ENCODE measurements around the gene RMND5B.

RMND5B gene

DNA sequence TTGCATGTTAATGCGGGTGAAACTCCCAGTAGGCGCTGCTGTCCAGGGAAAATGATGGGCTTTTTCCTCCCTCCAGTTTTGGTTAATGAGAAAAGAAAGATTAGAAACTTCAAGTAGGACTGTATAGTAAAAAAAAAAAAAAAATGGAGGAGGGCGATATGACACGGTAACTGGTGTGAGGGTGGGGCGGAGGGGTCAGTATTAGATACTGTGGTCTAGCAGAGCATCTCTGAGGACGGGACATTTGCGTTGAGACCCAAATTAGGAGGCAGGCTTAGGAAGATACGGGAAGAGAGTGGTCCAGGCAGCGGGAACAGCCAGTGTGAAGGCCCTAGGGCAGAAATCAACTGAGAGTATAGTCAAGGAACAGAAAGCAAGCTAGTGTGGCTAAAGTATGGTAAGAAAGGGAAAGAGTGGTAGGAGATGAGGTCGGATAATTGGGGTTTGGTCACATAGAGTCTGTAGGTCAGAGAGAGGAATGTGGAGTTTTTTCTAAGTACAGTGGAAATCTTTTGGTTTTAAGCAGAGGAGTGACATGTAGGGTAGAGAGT lies 707 bp downstream of the RMND5B start:
- DNase-seq, result no peak

DNA sequence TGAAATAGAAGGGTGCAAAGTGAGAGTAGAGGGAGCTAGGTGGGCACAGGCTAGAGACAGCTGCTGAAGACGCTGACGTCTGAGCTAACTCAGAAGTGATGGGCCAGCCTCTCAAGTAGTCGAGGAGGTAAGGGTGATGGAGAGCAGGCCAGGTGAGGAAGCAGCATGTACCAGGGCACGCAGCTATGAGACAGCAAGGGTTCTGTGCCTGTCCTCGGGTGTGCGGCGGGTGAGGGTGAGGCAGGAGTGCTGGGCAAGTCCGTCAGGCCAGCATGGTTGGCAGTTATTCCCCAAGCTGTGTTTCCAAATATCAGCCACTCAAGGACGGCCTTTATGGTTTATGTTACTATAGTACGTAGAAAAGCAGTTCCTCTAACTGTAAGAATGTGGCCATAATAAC lies 6.2 kb downstream of the RMND5B start:
- no peak for DNase-seq

DNA sequence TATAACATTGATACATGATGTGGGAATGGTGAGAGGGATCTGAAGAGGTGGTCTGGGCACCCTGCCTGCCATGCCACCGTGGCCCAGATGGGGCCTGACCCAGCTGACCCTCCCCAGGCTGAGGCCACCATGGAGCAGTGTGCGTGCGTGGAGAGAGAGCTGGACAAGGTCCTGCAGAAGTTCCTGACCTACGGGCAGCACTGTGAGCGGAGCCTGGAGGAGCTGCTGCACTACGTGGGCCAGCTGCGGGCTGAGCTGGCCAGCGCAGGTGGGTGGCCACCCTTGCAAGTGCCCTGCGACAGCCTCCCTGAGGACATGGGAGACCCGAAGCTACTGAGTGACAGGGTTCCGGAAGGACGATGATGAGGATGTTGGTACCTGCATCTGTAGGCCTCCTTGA lies 7.2 kb downstream of the RMND5B start:
- DNase-seq, result no peak

DNA sequence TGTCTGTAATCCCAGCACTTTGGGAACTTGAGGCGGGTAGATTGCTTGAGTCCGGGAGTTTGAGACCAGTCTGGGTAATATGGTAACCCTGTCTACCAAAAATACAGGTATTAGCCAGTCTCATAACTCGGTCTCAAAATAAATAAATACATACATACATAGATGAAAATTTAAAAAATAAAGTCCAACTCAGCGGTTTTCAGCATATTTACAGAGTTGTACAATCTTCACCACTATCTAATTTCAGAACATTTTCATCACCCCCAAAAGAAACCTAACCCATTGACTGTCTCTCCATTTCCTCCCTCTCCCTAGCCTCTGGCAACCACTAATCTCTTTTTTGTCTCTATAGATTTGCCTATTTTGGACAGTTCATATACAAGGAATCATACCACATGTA lies 10.7 kb downstream of the RMND5B start:
- DNase-seq, result no peak

DNA sequence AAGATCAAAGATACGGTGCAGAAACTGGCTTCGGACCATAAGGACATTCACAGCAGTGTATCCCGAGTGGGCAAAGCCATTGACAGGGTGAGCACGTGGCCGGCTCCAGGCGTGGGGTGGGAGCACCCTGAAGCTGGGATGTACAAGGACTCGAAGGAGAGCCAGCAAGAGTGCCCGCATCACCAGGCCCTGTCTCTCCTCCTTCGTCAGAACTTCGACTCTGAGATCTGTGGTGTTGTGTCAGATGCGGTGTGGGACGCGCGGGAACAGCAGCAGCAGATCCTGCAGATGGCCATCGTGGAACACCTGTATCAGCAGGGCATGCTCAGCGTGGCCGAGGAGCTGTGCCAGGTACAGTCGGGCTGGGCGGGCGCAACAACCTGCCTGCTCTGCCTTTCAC lies 11.8 kb downstream of the RMND5B start:
- no peak for DNase-seq

DNA sequence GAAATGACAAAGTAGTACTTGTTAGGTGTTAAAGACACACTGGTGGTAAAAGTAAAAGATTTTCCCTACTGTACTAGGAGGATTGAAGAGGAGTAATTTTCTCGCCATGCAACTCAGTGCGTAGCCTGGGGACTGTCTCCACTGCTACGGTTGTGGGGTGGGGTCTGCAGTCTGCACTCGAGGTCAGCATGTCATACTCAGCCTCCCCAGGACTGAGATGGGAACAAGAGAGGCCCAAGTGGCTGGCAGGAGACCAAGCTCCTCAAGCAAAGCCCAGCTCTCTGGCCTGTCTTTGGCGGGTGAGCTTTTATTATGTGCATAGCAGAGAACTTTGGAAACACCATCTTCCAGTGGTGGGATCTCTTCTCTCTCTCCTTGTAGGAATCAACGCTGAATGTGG lies 12.4 kb downstream of the RMND5B start:
- DNase-seq, result no peak

DNA sequence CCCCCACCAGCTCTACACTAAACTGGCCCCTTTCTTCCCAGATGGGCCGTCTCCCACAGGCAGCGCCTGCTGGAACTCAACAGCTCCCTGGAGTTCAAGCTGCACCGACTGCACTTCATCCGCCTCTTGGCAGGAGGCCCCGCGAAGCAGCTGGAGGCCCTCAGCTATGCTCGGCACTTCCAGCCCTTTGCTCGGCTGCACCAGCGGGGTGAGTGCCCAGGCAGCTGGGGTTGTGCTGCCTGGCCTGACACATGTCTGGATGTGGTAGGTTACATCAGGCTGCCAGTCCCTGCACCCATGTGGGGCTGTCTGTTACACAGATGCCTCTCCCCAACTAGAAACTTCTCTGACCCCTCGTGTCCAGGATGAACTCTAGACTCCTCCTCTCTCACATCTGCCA lies 13.1 kb downstream of the RMND5B start:
- no peak for DNase-seq

DNA sequence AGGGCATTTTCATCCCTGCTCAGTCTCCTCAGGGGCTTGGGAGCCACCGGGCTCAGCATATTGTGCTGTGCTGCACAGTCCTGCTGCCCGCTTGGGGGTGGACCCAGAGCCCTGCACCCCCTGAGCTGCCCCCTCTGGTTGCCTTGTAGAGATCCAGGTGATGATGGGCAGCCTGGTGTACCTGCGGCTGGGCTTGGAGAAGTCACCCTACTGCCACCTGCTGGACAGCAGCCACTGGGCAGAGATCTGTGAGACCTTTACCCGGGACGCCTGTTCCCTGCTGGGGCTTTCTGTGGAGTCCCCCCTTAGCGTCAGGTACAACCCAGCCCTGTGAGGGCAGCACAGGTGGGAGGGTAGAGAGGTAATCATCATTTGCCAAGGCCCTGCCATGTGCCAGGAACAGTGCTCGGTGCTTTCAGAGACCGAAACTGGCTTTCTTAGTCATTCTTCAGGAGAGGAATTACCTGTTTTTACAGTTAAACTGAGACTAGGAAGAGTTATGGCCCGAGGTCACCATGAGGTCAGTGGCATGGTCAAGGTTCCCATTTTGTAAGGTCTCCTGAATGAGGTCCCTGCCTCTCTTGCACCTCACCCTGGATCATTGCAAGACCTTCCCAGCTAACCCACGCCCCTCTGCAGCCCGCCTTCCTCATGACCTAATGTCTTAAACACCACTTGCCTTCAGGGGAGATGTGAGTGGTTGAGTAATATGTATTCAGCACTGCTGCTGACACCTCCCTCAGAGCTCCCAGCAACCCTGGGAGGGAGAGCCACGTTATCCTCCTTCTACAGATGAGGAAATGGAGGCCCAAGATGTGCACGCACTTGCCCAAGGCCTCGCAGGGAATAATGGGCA lies 15.4 kb downstream of the RMND5B start:
- peak; percentile 27 for DNase-seq

DNA sequence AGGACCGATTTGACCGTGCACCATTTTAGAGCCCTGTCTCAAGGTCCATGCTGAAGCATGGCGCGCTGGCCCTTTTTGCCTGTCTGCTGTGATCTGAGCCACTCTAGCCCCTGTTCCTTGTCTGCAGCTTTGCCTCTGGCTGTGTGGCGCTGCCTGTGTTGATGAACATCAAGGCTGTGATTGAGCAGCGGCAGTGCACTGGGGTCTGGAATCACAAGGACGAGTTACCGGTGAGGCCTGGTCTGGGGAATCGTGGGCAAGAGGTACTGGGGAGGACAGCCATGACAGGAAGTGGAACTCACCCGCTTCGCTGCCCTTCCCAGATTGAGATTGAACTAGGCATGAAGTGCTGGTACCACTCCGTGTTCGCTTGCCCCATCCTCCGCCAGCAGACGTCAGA lies 16.6 kb downstream of the RMND5B start:
- no peak for DNase-seq

DNA sequence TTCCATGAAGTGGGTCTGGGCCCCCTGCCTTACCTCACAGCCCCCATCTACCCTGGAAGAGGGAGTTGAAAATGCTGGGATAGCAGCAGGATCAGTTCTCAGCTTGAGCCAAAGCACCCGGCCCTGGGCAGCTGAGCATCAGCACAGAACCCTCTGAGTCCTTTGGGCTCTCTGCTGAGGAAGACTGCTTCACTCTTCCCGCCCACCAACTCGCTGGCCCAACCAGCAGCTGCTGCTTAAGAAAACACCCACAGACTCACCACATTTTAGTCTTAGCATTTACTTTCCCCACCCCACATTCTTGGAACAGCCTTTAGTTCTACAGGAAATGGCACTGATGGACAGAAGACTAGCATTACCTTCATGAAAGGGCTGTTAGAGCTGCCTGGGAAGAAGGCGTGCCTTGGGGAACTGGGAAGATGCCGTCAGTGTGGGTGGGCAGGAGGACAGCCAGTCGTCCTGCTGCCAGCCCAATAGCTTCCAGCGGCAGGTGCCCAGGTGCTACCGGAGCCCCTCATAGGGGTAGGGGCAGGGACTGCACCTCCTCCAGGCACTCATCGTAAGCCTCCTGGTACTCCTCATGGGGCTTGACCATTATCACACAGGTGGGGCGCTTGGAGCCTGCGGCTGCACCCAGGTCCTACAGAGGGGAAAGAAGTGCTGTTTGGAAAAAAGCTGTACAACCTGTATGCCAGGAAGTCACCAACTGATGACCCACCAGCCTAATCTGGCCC lies 18.6 kb downstream of the RMND5B start:
- DNase-seq, result no peak

DNA sequence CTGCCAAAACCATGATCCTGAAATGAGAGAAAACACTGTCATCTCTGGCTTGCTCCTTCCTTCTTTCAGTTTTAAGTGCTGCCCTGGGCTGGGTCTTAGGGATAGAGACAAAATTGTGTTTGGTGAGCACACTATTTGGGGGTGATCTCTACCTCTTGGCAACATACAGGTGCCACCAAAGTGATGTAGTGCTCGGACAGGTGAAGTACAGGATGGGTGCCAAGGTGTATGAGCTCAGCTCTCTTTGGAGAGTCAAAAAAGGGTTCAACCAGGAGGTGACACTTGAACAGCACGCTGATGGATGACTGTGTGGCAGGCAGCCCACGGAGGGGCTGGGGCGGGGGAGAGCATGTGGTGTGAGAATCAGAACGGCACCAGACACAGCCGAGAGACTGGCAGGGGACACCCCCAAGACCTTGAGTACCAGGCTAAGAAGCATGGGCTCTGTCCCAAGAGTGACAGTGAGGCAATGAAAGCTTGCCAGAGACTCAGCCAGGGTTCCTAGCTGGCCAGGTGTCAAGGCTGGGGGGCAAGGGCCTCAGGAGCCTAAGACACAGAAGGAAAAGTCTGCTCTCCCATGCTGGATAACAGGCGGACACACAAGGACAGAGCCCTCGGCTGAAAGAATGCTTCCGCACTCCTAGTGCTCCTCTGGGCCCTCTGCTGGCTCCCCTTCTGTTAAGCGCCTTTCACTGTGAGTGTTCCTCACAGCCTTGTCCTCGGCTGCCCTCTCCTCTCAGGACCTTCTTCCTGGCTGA lies 20.3 kb downstream of the RMND5B start:
- DNase-seq, result no peak

DNA sequence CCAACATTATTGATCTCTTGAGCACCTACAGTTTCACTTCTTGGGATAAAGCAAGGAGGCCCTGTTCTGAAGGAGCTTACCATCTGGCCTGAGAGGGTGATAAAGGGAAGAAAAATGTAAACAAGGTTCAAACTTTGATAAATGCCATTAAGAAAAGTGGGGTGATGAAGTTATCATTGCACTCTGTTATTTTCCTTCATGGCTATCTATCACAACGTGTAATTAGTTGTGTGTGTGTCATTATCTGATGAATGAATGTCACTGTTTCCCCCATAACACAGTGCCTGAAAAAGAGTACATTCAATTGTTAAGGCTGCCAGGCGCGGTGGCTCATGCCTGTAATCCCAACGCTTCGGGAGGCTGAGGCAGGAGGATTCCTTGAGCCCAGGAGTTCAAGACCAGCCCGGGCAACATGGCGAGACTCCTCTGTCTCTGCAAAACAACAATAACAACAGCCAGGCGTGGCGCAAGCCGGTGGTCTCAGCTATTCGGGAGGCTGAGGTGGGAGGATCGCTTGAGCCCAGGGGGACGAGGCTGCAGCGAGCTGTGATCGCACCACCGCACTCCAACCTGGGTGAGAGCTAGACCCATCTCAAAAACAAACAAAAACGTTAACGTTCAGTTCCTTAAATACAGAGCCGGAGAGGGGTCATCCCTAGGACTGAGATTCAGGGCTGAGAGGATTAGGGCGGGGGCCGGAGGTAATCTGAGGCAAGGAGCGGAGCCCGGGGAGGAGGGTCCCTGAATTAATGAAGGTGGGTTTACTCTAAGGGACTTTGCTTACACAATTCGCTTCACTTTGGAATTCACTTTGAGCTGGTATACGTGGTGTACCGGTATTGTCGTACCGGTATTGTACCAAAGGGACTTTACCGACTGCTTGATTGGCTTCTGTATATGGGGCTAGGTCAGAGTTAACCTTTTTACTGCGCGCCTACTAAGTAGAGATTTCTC lies 22.0 kb downstream of the RMND5B start:
- no peak for DNase-seq

DNA sequence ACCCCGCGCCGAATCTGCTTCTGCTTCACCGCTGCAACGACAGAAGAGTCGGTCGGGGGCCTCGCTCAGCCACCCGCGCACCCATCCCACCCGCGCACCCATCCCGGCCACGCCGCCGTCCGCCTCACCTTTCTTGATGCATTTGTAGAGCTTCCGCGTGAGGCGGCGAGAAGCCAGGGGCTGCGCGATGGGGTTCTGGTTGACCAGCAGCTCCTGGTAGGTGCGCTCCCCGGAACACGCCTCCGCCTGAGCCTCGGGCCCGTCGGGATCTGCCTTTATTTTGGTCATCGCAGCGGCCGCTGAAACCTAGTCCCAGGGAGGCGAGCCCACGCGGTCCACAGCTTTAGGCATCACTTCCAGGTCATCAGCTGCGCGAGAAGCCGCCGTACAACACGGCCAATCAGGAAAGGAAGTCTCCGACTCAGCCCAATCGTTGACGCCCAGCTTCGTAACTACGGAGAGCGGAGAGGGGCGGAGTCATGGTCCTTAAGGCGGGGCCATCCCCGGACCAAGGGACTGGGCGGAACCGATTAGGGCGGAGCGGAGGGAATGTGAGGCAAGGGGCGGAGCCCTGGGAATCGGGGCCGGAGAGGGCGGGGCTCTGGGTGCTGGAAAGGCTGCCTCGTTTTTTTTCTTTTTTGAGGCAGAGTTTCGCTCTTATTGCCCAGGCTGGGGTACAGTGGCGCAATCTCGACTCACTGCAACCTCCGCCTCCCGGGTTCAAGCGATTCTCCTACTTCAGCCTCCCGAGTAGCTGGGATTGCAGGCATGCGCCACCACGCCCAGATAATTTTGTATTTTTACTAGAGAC lies 22.9 kb downstream of the RMND5B start, which contains the start of gene NHP2:
Gene NHP2, minus strand, starts transcription at position 356 of the 811 bp plus-strand sequence. Its CDS starts 68 bp downstream, at position 288.
- peak; percentile 98 for DNase-seq

DNA sequence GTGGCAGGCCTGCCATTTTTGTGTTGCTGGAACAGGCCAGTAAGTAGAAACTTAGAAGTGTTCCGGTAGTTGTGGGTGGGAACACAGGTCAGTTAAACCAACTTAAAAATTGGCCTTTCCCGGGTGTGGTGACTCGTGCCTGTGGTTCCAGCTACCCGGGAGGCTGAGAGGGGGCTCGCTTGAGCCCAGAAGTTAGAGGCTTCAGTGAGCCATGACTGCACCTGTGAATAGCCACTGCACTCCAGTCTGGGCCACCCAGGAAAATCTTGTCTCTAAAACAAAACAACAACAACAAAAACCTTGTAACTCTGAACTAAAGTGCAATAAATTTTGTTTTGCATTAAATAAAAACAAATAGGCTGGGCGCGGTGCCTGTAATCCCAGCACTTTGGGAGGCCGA lies 24.3 kb downstream of the RMND5B start:
- DNase-seq, result no peak

DNA sequence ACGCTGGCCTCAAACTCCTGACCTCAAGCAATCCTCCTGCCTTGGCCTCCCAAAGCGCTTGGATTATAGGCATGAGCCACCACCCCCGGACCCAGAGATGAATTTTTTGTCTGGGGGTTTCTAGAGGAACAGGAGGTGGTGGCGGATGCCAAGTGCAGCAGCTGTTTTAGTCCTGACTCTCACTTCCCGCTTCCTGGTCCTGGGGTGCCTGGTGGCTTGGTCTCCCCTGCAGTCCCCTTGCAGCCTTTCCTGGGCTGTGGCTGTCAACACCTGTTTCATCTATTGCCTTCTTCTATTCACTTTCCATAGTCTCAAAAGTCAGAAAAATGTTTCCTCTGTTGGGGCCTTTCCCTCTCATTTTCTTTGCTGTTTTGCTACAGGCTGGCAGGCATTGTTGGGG lies 29.4 kb downstream of the RMND5B start:
- no peak for DNase-seq

DNA sequence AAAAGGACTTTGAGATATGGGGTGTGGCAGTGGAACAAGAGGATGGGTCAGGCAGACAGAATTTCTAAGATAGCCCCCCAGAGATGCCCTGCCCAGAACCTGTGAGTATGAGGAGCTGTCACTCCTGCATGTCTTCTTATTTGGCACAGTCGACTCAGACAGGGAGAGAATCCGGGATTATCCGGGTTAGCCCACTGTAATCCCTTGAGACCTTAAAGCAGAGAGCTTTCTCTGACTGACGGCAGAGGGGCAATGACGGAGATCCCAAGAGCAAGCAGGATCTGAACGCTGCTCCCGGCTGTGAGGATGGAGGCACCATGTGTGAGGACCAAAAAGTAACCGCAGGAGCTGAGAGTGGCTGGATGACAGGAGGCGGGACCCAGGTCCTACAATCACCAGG lies 31.7 kb downstream of the RMND5B start:
- no peak for DNase-seq

DNA sequence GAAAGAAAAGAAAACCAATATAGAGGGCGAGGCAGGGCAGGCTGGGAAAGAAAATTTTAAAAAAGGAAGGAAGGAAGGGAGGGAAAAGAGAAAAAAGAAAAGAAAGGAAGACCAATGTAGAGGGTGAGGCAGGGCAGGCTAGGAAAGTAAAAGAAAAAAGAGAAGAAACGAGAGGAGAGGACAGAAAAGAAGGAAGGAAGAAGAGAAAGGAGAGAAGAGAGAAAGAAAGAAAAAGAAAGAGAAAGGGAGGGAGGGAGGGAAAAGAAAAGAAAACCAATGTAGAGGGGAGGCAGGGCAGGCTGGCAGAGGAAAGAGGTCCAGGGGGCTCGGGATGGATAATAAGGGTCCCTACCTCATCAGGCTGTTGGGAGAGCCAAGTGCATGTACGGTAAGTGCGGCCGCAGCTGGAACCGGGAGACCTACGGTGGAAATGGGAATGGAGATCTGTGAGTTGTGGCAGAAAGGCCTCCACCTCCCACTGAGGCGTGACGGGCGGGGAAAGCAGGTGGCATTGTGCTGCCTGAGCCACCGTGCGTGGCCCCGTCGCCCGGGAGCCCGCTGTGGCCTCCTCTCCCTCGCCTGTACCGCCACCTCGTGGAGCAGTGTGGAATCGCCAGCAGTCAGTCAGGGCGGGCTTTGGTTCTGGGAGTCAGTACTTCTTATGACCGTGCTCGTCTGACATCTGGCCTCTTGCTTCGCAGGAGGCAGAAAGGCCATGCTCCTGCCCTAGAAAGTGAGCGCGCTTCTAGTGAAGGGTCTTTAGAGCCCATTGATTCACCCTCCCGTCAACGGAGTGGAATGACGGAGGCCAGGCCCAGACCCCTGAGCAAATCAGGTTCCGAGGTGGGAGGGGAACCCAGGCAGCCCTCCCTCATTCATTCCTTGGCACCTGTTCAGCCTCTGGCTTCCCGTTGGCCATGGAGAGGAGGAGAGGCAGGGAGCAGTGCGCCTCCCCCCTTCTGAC lies 33.2 kb downstream of the RMND5B start:
- peak; percentile 62 for DNase-seq

DNA sequence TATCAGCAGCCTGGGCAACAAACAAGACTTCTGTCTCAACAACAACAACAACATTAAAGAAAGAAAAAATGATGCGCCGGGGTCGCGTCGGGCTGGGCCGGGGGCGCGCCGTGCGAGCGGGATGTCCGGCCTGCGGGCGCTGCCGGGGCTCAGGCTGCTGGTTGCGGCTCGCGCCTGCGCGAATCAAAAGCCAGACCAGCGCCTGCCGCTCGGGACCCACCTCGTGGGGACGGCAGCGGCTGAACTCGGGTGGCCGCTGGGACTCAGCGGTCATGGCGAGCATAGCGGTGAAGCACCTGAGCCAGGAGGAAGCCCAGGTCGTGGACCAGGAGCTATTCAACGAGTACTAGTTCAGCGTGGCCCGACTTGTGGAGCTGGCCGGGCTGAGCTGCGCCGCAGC lies 34.8 kb downstream of the RMND5B start:
- no peak for DNase-seq

DNA sequence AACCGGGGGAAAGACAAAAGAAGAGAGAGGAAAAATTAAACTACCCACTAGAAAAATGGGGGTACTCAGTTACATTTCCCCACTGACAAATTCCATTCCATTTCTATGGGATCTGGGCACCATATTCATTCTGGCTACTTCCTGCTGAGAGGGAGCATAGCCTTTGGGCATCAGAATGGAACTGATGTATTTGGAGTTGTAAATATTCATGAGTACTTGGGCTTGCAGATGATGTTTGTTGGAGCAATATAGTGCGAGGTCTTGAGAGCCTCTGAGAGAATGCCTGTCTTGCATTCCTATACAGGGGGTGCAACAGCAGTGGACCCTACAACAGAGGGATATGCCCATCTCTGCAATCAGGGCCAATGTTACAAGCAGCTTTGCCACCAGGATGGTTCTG lies 39.6 kb downstream of the RMND5B start:
- no peak for DNase-seq

DNA sequence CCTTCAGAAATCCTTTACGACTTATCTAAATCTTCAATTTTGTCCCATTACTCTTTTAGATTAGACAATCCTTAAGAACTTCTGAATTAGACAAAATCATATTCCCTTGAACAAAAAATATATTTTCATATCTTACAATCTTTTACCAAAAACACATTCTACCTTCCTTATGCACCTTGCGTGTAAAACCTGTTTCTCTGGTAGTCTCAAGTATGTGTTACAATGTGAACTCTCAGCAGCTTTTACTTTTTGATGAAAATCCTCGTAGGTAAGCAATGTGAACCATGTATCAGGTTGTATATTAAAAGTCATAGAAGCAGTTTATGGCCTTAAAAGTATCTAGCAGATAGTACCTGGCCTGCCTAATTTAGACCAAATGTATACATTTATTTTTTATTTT lies 43.6 kb downstream of the RMND5B start:
- no peak for DNase-seq
